HCT116 (cell line): ENCODE results near the gene PLEKHM3. TPM values are rescaled to one million over a fixed set of nuclear protein-coding genes. Genes with fewer than 3 reads are reported as not detected.

Experiments
- ATAC-seq: fragments of 200-7000 bp; cut with Tn5 transposase; 2 replicates; pipeline ENCODE4 v1.9.1; 2020; ENCODE audit warnings: mild to moderate bottlenecking, moderate library complexity
- BruUV-seq: library from RNA; stranded (reverse); fragments of 400-500 nt; replicated peaks from 2 replicates; lab custom pipeline; 2021; lab: Mats Ljungman, UMichigan
- CTCF ChIA-PET: fragments of 300-600 bp; sonication (Branson Sonifier 250); formaldehyde crosslinking; loops from one replicate; lab custom pipeline; 2021; ENCODE audit warnings: antibody characterized with exemption; lab: Charles Lee
- POLR2A ChIA-PET: fragments of 300-600, 350-600 bp; sonication (Branson Sonifier 250); formaldehyde crosslinking; loops from one replicate; lab custom pipeline; 2021; ENCODE audit warnings: antibody characterized with exemption; lab: Charles Lee
- RAD21 ChIA-PET, 2 experiments: fragments of 300-600 bp; sonication (Branson Sonifier 250); formaldehyde crosslinking; loops; one replicate each; lab custom pipeline; 2023; ENCODE audit warnings: low total read pairs in 2 of 2; ENCODE audit not compliant: uncharacterized antibody in 2 of 2, unreplicated experiment in 2 of 2, low non-redundant PET in 1 of 2; lab: Charles Lee
- DNase-seq: peaks from one replicate; pipeline ENCODE4 v3.0.0-alpha.2; 2010; ENCODE audit warnings: low read depth, low spot score
- H2AFZ ChIP-seq: fragments of 200-600 bp; shearing (Covaris generic), sonication (generic); 2 replicates; pipeline ENCODE4 v1.6.1; 2017; ENCODE audit warnings: low read depth, mixed run types, mixed read lengths, antibody characterized with exemption, low read length; ENCODE audit not compliant: poor library complexity, severe bottlenecking
- H3K27ac ChIP-seq: 2 replicates; pipeline ENCODE4 v1.5.1; 2012; ENCODE audit warnings: low read depth, low read length
- H3K27me3 ChIP-seq: fragments of 200-600 bp; sonication (generic); 2 replicates; pipeline ENCODE4 v1.6.1; 2016; ENCODE audit warnings: mixed run types, low read length, mixed read lengths; ENCODE audit not compliant: insufficient read depth
- H3K36me3 ChIP-seq, 2 experiments: fragments of 200-500 bp in 1 of 2; fragments of 200-600 bp in 1 of 2; sonication (Bioruptor generic) in 1 of 2; sonication (generic) in 1 of 2; 2 replicates each; pipeline versions ENCODE4 v1.5.1 to v1.6.1; 2014 to 2016; ENCODE audit warnings: low read length in 2 of 2, inconsistent platforms in 1 of 2, mixed read lengths in 1 of 2, mixed run types in 1 of 2; ENCODE audit not compliant: insufficient read depth in 2 of 2, control insufficient read depth in 1 of 2
- H3K4me1 ChIP-seq, 2 experiments: fragments of 200-600 bp in 1 of 2; sonication (generic) in 1 of 2; 2 replicates each; pipeline versions ENCODE4 v1.5.1 to v1.6.1; 2012 to 2017; ENCODE audit warnings: low read length in 2 of 2, inconsistent platforms in 1 of 2, mild to moderate bottlenecking in 1 of 2, mixed read lengths in 1 of 2, mixed run types in 1 of 2, moderate library complexity in 1 of 2; ENCODE audit not compliant: insufficient read depth in 2 of 2, control insufficient read depth in 1 of 2
- H3K4me2 ChIP-seq: fragments of 200-600 bp; sonication (generic); 2 replicates; pipeline ENCODE4 v1.6.1; 2017; ENCODE audit warnings: mixed run types, low read length, mixed read lengths
- H3K4me3 ChIP-seq, 2 experiments: fragments of 200-600 bp in 1 of 2; sonication (generic) in 1 of 2; replicated peaks in 1 of 2; 2 replicates each; pipeline ENCODE4 v1.5.1; 2011 to 2016; ENCODE audit warnings: low read length in 2 of 2, control low read depth in 1 of 2, low read depth in 1 of 2, mild to moderate bottlenecking in 1 of 2, mixed read lengths in 1 of 2, mixed run types in 1 of 2
- H3K79me2 ChIP-seq: fragments of 200-600 bp; sonication (generic); 2 replicates; pipeline ENCODE4 v1.6.1; 2017; ENCODE audit warnings: mild to moderate bottlenecking, mixed run types, low read length, moderate library complexity, mixed read lengths; ENCODE audit not compliant: insufficient read depth
- H3K9ac ChIP-seq: fragments of 200-600 bp; sonication (generic); 2 replicates; pipeline ENCODE4 v1.6.1; 2016; ENCODE audit warnings: low read length, mixed read lengths
- H3K9me2 ChIP-seq: fragments of 200-600 bp; sonication (generic), shearing (Covaris generic); 2 replicates; pipeline ENCODE4 v1.6.1; 2017; ENCODE audit warnings: mixed run types, mild to moderate bottlenecking, moderate library complexity; ENCODE audit not compliant: insufficient read depth
- H3K9me3 ChIP-seq, 2 experiments: fragments of 200-500 bp in 1 of 2; fragments of 200-600 bp in 1 of 2; sonication (Bioruptor generic) in 1 of 2; sonication (generic) in 1 of 2; 2 replicates each; pipeline ENCODE4 v1.6.1; 2014 to 2017; ENCODE audit warnings: low read length in 2 of 2, mixed read lengths in 2 of 2, inconsistent platforms in 1 of 2, low read depth in 1 of 2, mild to moderate bottlenecking in 1 of 2, mixed run types in 1 of 2, moderate library complexity in 1 of 2; ENCODE audit not compliant: control insufficient read depth in 1 of 2, insufficient read depth in 1 of 2
- H4K20me1 ChIP-seq: fragments of 200-600 bp; sonication (generic), shearing (Covaris generic); 2 replicates; pipeline ENCODE4 v1.6.1; 2017; ENCODE audit warnings: mixed run types, mild to moderate bottlenecking, moderate library complexity; ENCODE audit not compliant: insufficient read depth
- ATF3 ChIP-seq: IDR thresholded peaks from 2 replicates; pipeline ENCODE4 v1.6.1; 2012
- EGR1 ChIP-seq: IDR thresholded peaks from 2 replicates; pipeline ENCODE4 v1.6.1; 2012; ENCODE audit warnings: low read depth
- FOSL1 ChIP-seq: IDR thresholded peaks from 2 replicates; pipeline ENCODE4 v1.6.1; 2012; ENCODE audit warnings: low read depth
- POLR2A ChIP-seq: IDR thresholded peaks from 2 replicates; pipeline ENCODE4 v1.7.0; 2011; ENCODE audit warnings: borderline replicate concordance; ENCODE audit not compliant: insufficient read depth, insufficient read length; ENCODE audit errors: extremely low read depth
- REST ChIP-seq: IDR thresholded peaks from 2 replicates; pipeline ENCODE4 v1.6.1; 2012; ENCODE audit warnings: low read depth
- SIN3A ChIP-seq: IDR thresholded peaks from 2 replicates; pipeline ENCODE4 v1.6.1; 2012; ENCODE audit warnings: low read depth
- ZNF274 ChIP-seq: fragments of 200-500 bp; sonication (Bioruptor generic); IDR thresholded peaks from 2 replicates; pipeline ENCODE4 v1.6.1; 2014; ENCODE audit warnings: mild to moderate bottlenecking, low read depth, low read length, inconsistent platforms
- intact Hi-C: fragments of 100-400 bp; cut with micrococcal nuclease; formaldehyde crosslinking; loops from 2 replicates; pipeline ENCODE4 v1.10.0; 2022
- total RNA-seq: library from RNA; stranded (reverse); gene quantifications from one replicate; pipeline ENCODE4 v1.2.1, GENCODE V29; 2021; ENCODE audit not compliant: unreplicated experiment
- TF ChIP-seq, protein P1 (sequence below): IDR thresholded peaks from 2 replicates; pipeline ENCODE4 v1.6.1; 2012

Gene PLEKHM3
- total RNA-seq, 1 experiment from 2014 or later: 6.3 TPM

DNA sequence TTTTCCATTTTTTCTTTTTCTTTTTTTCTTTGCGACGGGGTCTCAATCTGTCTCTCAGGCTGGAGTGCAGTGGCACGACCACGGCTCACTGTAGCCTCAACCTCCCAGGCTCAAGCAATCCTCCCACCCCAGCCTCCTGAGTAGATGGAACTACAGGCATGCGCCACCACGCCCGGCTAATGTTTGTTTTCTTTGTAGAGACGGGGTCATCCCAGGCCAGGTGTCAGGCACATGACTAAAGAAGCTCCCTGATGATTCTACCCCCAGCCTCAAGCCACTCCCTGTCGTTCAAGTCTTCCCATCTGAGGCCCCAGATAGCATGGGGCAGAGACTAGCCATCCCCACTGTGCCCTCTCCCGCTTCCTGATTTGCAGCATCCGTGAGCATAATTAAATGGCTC lies 245.8 kb downstream of the PLEKHM3 start:
- Histone ChIP-seq H3K79me2 (no peaks in the 10 kb centered on the region), H3K9me2 (no peaks in the 10 kb centered on the region), H2AFZ (no peak overlapping the region), H3K9me3 (no peaks in the 10 kb centered on the region), H3K27ac (no peak overlapping the region), H3K9ac (no peak overlapping the region), H3K4me1 (peaks cover 0 to 6% of the 10 kb centered on the region in 2 experiments; a peak in 1 of 4 replicates), H4K20me1 (no peaks in the 10 kb centered on the region), H3K4me3 (no peak overlapping the region), H3K36me3 (no peaks in the 10 kb centered on the region), H3K27me3 (no peaks in the 10 kb centered on the region), H3K4me2 (no peak overlapping the region; the same call in 1 of the 2 replicates)
- intact Hi-C loops: no loop called here
- BruUV-seq: no TSS peak
- ATAC-seq (no peak), DNase-seq (no peak)
- ChIA-PET RAD21 (no interaction called here), POLR2A (interaction anchor here (0.7 kb wide), 1 partner anchor 88 kb away, joined by 3 read pairs; no protein-coding TSS in a partner anchor), CTCF (no interaction called here)
- TF ChIP-seq REST: no peak

- Histone ChIP-seq H3K27ac (no peak overlapping the region), H3K27me3 (no peaks in the 10 kb centered on the region), H3K4me3 (no peak overlapping the region), H3K9ac (no peak overlapping the region), H3K4me2 (no peak overlapping the region), H3K79me2 (no peaks in the 10 kb centered on the region), H3K36me3 (no peaks in the 10 kb centered on the region), H3K9me3 (no peaks in the 10 kb centered on the region), H2AFZ (no peak overlapping the region), H4K20me1 (no peaks in the 10 kb centered on the region), H3K4me1 (peaks cover 0 to 6% of the 10 kb centered on the region in 2 experiments; a peak in 1 of 4 replicates), H3K9me2 (no peaks in the 10 kb centered on the region)
- ChIA-PET POLR2A (no interaction called here), CTCF (no interaction called here), RAD21 (no interaction called here)
- no TSS peak for BruUV-seq
- DNase-seq (no peak), ATAC-seq (no peak)
- TF ChIP-seq EGR1: no peak
- no peak for TF ChIP-seq POLR2A
- no peak for TF ChIP-seq SIN3A
- TF ChIP-seq ATF3: no peak
- TF ChIP-seq FOSL1: no peak
- TF ChIP-seq ZNF274: no peak
- TF ChIP-seq, protein P1, sequence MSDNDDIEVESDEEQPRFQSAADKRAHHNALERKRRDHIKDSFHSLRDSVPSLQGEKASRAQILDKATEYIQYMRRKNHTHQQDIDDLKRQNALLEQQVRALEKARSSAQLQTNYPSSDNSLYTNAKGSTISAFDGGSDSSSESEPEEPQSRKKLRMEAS: no peak
- intact Hi-C loops: no loop called here
Measured at GRCh38 chr2:207778298-207778882, 246.9 kb downstream of the PLEKHM3 start.
